Measurements from ENCODE around the gene NDUFB3.

The NDUFB3 gene

DNA sequence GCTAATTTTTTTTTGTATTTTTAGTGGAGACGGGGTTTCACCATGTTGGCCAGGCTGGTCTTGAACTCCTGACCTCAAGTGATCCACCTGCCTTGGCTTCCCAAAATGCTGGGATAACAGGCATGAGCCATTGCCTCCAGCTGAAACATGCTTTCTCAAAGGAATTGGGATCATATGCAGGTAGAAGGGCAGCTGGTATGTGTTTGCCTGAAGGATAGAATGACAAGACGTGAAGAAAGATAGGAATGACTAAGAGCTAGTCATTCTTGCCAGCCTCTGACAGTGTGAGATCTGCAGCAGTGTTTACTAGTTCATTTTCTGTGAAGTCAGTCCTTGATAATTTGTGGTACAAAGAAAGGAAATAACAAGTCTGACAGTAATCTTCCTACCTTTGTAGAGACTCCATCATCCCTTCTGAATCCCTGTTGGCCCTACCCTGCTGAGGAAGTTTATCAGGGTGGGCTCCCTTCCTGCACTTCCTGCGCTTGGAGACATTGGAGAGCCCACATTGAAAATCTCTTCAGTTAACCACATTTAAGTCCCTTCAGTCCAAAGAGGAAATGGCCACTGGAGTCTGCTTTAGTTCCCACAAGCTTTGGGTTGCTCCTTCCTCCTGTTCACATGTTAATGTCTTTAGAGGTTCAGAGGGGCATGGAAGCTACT is 58.9 kb downstream of the NDUFB3 start:
- DNase-seq = no peak

GRCh38 chr2:201132518-201132917 is 60.7 kb downstream of the NDUFB3 start:
- no peak for DNase-seq

All from NCI-H1417 treated with DMSO at 0.1 percent for 48 hours (cell line).